ENCODE data around the gene IQGAP3.
A peak's percentile ranks its signal among the peaks of the same experiment; 100 is the strongest.

IQGAP3 gene

GRCh38 chr1:156551066-156551643, 21.2 kb downstream of the IQGAP3 start:
- Mint-ChIP-seq H3K27me3 (peaks cover 1% of the 10 kb centered on the region), H3K4me3 (no peak overlapping the region), H3K27ac (no peak overlapping the region), H3K4me1 (ENCODE audit: low read depth) (peaks cover 41% of the 10 kb centered on the region), H3K36me3 (ENCODE audit: low read depth) (no peaks in the 10 kb centered on the region), H3K9me3 (no peaks in the 10 kb centered on the region)
- intact Hi-C loops (cut with micrococcal nuclease): no loop called here

- intact Hi-C loops (cut with micrococcal nuclease): no loop called here
- H3K4me1 Mint-ChIP-seq (ENCODE audit: low read depth): peaks cover 41% of the 10 kb centered on the region
- peaks cover 1% of the 10 kb centered on the region for H3K27me3 Mint-ChIP-seq
- no peaks in the 10 kb centered on the region for H3K9me3 Mint-ChIP-seq
- H3K4me3 Mint-ChIP-seq: no peak overlapping the region
- no peaks in the 10 kb centered on the region for H3K36me3 Mint-ChIP-seq (ENCODE audit: low read depth)
- no peak overlapping the region for H3K27ac Mint-ChIP-seq
Observed at GRCh38 chr1:156550346-156550745, 22.0 kb downstream of the IQGAP3 start.

GRCh38 chr1:156549831-156550230, 22.5 kb downstream of the IQGAP3 start:
- H3K4me1 Mint-ChIP-seq (ENCODE audit: low read depth): peaks cover 38% of the 10 kb centered on the region
- no peaks in the 10 kb centered on the region for H3K9me3 Mint-ChIP-seq
- no peak overlapping the region for H3K27ac Mint-ChIP-seq
- peaks cover 1% of the 10 kb centered on the region for H3K27me3 Mint-ChIP-seq
- no peaks in the 10 kb centered on the region for H3K36me3 Mint-ChIP-seq (ENCODE audit: low read depth)
- no peak overlapping the region for H3K4me3 Mint-ChIP-seq
- intact Hi-C loops (cut with micrococcal nuclease): no loop called here

GRCh38 chr1:156549390-156549789, 23.0 kb downstream of the IQGAP3 start:
- intact Hi-C loops (cut with micrococcal nuclease): no loop called here

GRCh38 chr1:156547982-156548381, 24.4 kb downstream of the IQGAP3 start:
- Mint-ChIP-seq H3K4me1 (ENCODE audit: low read depth) (peaks cover 28% of the 10 kb centered on the region), H3K9me3 (no peaks in the 10 kb centered on the region), H3K36me3 (ENCODE audit: low read depth) (no peaks in the 10 kb centered on the region), H3K4me3 (no peak overlapping the region), H3K27me3 (peaks cover 1% of the 10 kb centered on the region), H3K27ac (no peak overlapping the region)
- intact Hi-C loops (cut with micrococcal nuclease): no loop called here

More at GRCh38 chr1:156549390-156549789, 23.0 kb downstream of the IQGAP3 start:
- Mint-ChIP-seq H3K9me3 (no peaks in the 10 kb centered on the region), H3K4me1 (ENCODE audit: low read depth) (peaks cover 38% of the 10 kb centered on the region), H3K36me3 (ENCODE audit: low read depth) (no peaks in the 10 kb centered on the region), H3K4me3 (no peak overlapping the region), H3K27me3 (peaks cover 1% of the 10 kb centered on the region), H3K27ac (no peak overlapping the region)

GRCh38 chr1:156547434-156547833, 24.9 kb downstream of the IQGAP3 start:
- intact Hi-C loops (cut with micrococcal nuclease): no loop called here
- peaks cover 1% of the 10 kb centered on the region for H3K27me3 Mint-ChIP-seq
- H3K4me1 Mint-ChIP-seq (ENCODE audit: low read depth): peaks cover 26% of the 10 kb centered on the region
- H3K9me3 Mint-ChIP-seq: no peaks in the 10 kb centered on the region
- H3K27ac Mint-ChIP-seq: no peak overlapping the region
- H3K4me3 Mint-ChIP-seq: no peak overlapping the region
- H3K36me3 Mint-ChIP-seq (ENCODE audit: low read depth): no peaks in the 10 kb centered on the region

- peaks cover 1% of the 10 kb centered on the region for H3K27me3 Mint-ChIP-seq
- H3K4me3 Mint-ChIP-seq: no peak overlapping the region
- H3K4me1 Mint-ChIP-seq (ENCODE audit: low read depth): peaks cover 15% of the 10 kb centered on the region
- intact Hi-C loops (cut with micrococcal nuclease): no loop called here
- no peaks in the 10 kb centered on the region for H3K36me3 Mint-ChIP-seq (ENCODE audit: low read depth)
- no peak overlapping the region for H3K27ac Mint-ChIP-seq
- no peaks in the 10 kb centered on the region for H3K9me3 Mint-ChIP-seq
Observed at GRCh38 chr1:156546267-156546666, 26.1 kb downstream of the IQGAP3 start.

- intact Hi-C loops (cut with micrococcal nuclease): loop anchor here (2.0 kb wide), 1 partner anchor 76 kb away; no protein-coding TSS in a partner anchor
- Mint-ChIP-seq H3K9me3 (no peaks in the 10 kb centered on the region), H3K36me3 (ENCODE audit: low read depth) (no peaks in the 10 kb centered on the region), H3K27me3 (no peaks in the 10 kb centered on the region), H3K4me3 (no peak overlapping the region), H3K27ac (no peak overlapping the region), H3K4me1 (ENCODE audit: low read depth) (peaks cover 24% of the 10 kb centered on the region)
Observed at GRCh38 chr1:156544592-156545102, 27.7 kb downstream of the IQGAP3 start.

- Mint-ChIP-seq H3K4me3 (no peak overlapping the region), H3K9me3 (no peaks in the 10 kb centered on the region)
Observed at GRCh38 chr1:156543066-156543465, 29.3 kb downstream of the IQGAP3 start.

GRCh38 chr1:156540955-156541354, 31.4 kb downstream of the IQGAP3 start:
- Mint-ChIP-seq H3K4me1 (ENCODE audit: low read depth) (peaks cover 24% of the 10 kb centered on the region), H3K27ac (no peak overlapping the region), H3K4me3 (no peak overlapping the region), H3K27me3 (no peaks in the 10 kb centered on the region), H3K36me3 (ENCODE audit: low read depth) (no peaks in the 10 kb centered on the region), H3K9me3 (no peaks in the 10 kb centered on the region)
- intact Hi-C loops (cut with micrococcal nuclease): no loop called here

More at GRCh38 chr1:156543066-156543465, 29.3 kb downstream of the IQGAP3 start:
- Mint-ChIP-seq H3K27ac (no peak overlapping the region), H3K4me1 (ENCODE audit: low read depth) (peaks cover 24% of the 10 kb centered on the region), H3K36me3 (ENCODE audit: low read depth) (no peaks in the 10 kb centered on the region), H3K27me3 (no peaks in the 10 kb centered on the region)
- intact Hi-C loops (cut with micrococcal nuclease): no loop called here

GRCh38 chr1:156539818-156540355, 32.5 kb downstream of the IQGAP3 start:
- no peaks in the 10 kb centered on the region for H3K9me3 Mint-ChIP-seq
- H3K4me3 Mint-ChIP-seq: no peak overlapping the region
- H3K4me1 Mint-ChIP-seq (ENCODE audit: low read depth): peaks cover 23% of the 10 kb centered on the region
- peak overlapping the region; percentile 24 for H3K27ac Mint-ChIP-seq
- intact Hi-C loops (cut with micrococcal nuclease): no loop called here
- no peaks in the 10 kb centered on the region for H3K36me3 Mint-ChIP-seq (ENCODE audit: low read depth)
- no peaks in the 10 kb centered on the region for H3K27me3 Mint-ChIP-seq

GRCh38 chr1:156538711-156539440, 33.5 kb downstream of the IQGAP3 start:
- H3K27ac Mint-ChIP-seq: no peak overlapping the region
- no peaks in the 10 kb centered on the region for H3K27me3 Mint-ChIP-seq
- no peaks in the 10 kb centered on the region for H3K36me3 Mint-ChIP-seq (ENCODE audit: low read depth)
- no peak overlapping the region for H3K4me3 Mint-ChIP-seq
- H3K4me1 Mint-ChIP-seq (ENCODE audit: low read depth): peaks cover 18% of the 10 kb centered on the region
- H3K9me3 Mint-ChIP-seq: no peaks in the 10 kb centered on the region
- intact Hi-C loops (cut with micrococcal nuclease): no loop called here

- Mint-ChIP-seq H3K27me3 (no peaks in the 10 kb centered on the region), H3K36me3 (ENCODE audit: low read depth) (no peaks in the 10 kb centered on the region), H3K4me1 (ENCODE audit: low read depth) (peaks cover 10% of the 10 kb centered on the region), H3K27ac (no peak overlapping the region), H3K9me3 (no peaks in the 10 kb centered on the region), H3K4me3 (no peak overlapping the region)
- intact Hi-C loops (cut with micrococcal nuclease): no loop called here
Observed at GRCh38 chr1:156537027-156537426, 35.3 kb downstream of the IQGAP3 start.

- Mint-ChIP-seq H3K4me1 (ENCODE audit: low read depth) (no peaks in the 10 kb centered on the region), H3K9me3 (no peaks in the 10 kb centered on the region), H3K36me3 (ENCODE audit: low read depth) (no peaks in the 10 kb centered on the region), H3K27ac (no peak overlapping the region), H3K27me3 (no peaks in the 10 kb centered on the region), H3K4me3 (no peak overlapping the region)
- intact Hi-C loops (cut with micrococcal nuclease): no loop called here
Observed at GRCh38 chr1:156534424-156535060, 37.8 kb downstream of the IQGAP3 start.

All from dendritic cell treated with granulocyte-macrophage colony-stimulating factor and Interleukin-4, amounts not matched to agents 40 ng/mL and 50 ng/mL, for 4 days (primary cell).